ENCODE results near the gene RIN3. TPM values are rescaled to one million over a fixed set of nuclear protein-coding genes. Genes with fewer than 3 reads are reported as not detected.

The RIN3 gene
- total RNA-seq, 1 experiment from 2014 or later: 4.8 TPM

GRCh38 chr14:92557544-92557912 lies 43.9 kb downstream of the RIN3 start:
- H3K4me1 ChIP-seq (ENCODE audit: insufficient read depth, low read length): no peaks in the 10 kb centered on the region
- H3K9ac ChIP-seq (ENCODE audit: low read length): no peak overlapping the region
- TF ChIP-seq EZH2 (IDR thresholded peaks at IDR 0.05; ENCODE audit: low read length, unreplicated experiment): no peak
- no peak for TF ChIP-seq CTCF (conservative IDR thresholded peaks at IDR 0.05; ENCODE audit: low read depth, low read length)
- no peak for TF ChIP-seq EZH2phosphoT487 (IDR thresholded peaks at IDR 0.05; ENCODE audit: borderline replicate concordance, low read length)

GRCh38 chr14:92558319-92558718 lies 44.7 kb downstream of the RIN3 start:
- BruUV-seq (replicated peaks): no TSS peak
- no peaks in the 10 kb centered on the region for H4K20me1 ChIP-seq (ENCODE audit: low read length)
- intact Hi-C loops (cut with micrococcal nuclease): no loop called here
- H3K9ac ChIP-seq (ENCODE audit: low read length): no peak overlapping the region
- H3F3A ChIP-seq (ENCODE audit: low read length, unreplicated experiment): no peaks in the 10 kb centered on the region
- no peaks in the 10 kb centered on the region for H3K27me3 ChIP-seq (ENCODE audit: low read length)
- no peaks in the 10 kb centered on the region for H3K9me3 ChIP-seq (ENCODE audit: low read length)
- ChIA-PET CTCF (no interaction called here), POLR2A (ENCODE audit: unreplicated experiment) (no interaction called here)
- no peak for ATAC-seq
- no peak for DNase-seq
- H3K9me2 ChIP-seq (replicated peaks; ENCODE audit: low read length): no peaks in the 10 kb centered on the region
- no peak overlapping the region for H3K4me2 ChIP-seq (ENCODE audit: low read length)
- no peak overlapping the region for H2AFZ ChIP-seq (ENCODE audit: low read length)
- no peak overlapping the region for H3K27ac ChIP-seq (ENCODE audit: low read length)
- no peak overlapping the region for H3K4me3 ChIP-seq (ENCODE audit: low read length)
- no peaks in the 10 kb centered on the region for H3K36me3 ChIP-seq (ENCODE audit: low read depth, low read length)
- peaks cover 7% of the 10 kb centered on the region for H3K4me1 ChIP-seq (ENCODE audit: insufficient read depth, low read length)
- TF ChIP-seq EZH2phosphoT487 (IDR thresholded peaks at IDR 0.05; ENCODE audit: borderline replicate concordance, low read length) (no peak), EZH2 (IDR thresholded peaks at IDR 0.05; ENCODE audit: low read length, unreplicated experiment) (no peak), CTCF (conservative IDR thresholded peaks at IDR 0.05; ENCODE audit: low read depth, low read length) (no peak)
- H3K79me2 ChIP-seq (ENCODE audit: low read length): no peaks in the 10 kb centered on the region

More at GRCh38 chr14:92557544-92557912, 43.9 kb downstream of the RIN3 start:
- Histone ChIP-seq H4K20me1 (ENCODE audit: low read length) (no peaks in the 10 kb centered on the region), H3K9me2 (replicated peaks; ENCODE audit: low read length) (no peaks in the 10 kb centered on the region), H3K27me3 (ENCODE audit: low read length) (no peaks in the 10 kb centered on the region), H3K4me2 (ENCODE audit: low read length) (no peak overlapping the region), H3K36me3 (ENCODE audit: low read depth, low read length) (no peaks in the 10 kb centered on the region), H3F3A (ENCODE audit: low read length, unreplicated experiment) (no peaks in the 10 kb centered on the region), H2AFZ (ENCODE audit: low read length) (no peak overlapping the region), H3K79me2 (ENCODE audit: low read length) (no peaks in the 10 kb centered on the region), H3K4me3 (ENCODE audit: low read length) (no peak overlapping the region), H3K9me3 (ENCODE audit: low read length) (no peaks in the 10 kb centered on the region), H3K27ac (ENCODE audit: low read length) (no peak overlapping the region)
- no peak for DNase-seq
- POLR2A ChIA-PET (ENCODE audit: unreplicated experiment): no interaction called here
- intact Hi-C loops (cut with micrococcal nuclease): no loop called here
- BruUV-seq (replicated peaks): no TSS peak
- CTCF ChIA-PET: no interaction called here
- no peak for ATAC-seq

- no peaks in the 10 kb centered on the region for H3F3A ChIP-seq (ENCODE audit: low read length, unreplicated experiment)
- H3K27me3 ChIP-seq (ENCODE audit: low read length): no peaks in the 10 kb centered on the region
- intact Hi-C loops (cut with micrococcal nuclease): no loop called here
- no peaks in the 10 kb centered on the region for H3K9me3 ChIP-seq (ENCODE audit: low read length)
- no peaks in the 10 kb centered on the region for H3K79me2 ChIP-seq (ENCODE audit: low read length)
- ATAC-seq (no peak), DNase-seq (no peak)
- H4K20me1 ChIP-seq (ENCODE audit: low read length): no peaks in the 10 kb centered on the region
- CTCF ChIA-PET: interaction anchor here (0.5 kb wide), 1 partner anchor 12 kb away, joined by 3 read pairs; no protein-coding TSS in a partner anchor
- no peak overlapping the region for H3K9ac ChIP-seq (ENCODE audit: low read length)
- TF ChIP-seq EZH2 (IDR thresholded peaks at IDR 0.05; ENCODE audit: low read length, unreplicated experiment): no peak
- no peak for TF ChIP-seq CTCF (conservative IDR thresholded peaks at IDR 0.05; ENCODE audit: low read depth, low read length)
- TF ChIP-seq EZH2phosphoT487 (IDR thresholded peaks at IDR 0.05; ENCODE audit: borderline replicate concordance, low read length): no peak
- no peaks in the 10 kb centered on the region for H3K9me2 ChIP-seq (replicated peaks; ENCODE audit: low read length)
- no peak overlapping the region for H3K27ac ChIP-seq (ENCODE audit: low read length)
- no peak overlapping the region for H2AFZ ChIP-seq (ENCODE audit: low read length)
- H3K4me2 ChIP-seq (ENCODE audit: low read length): no peak overlapping the region
- POLR2A ChIA-PET (ENCODE audit: unreplicated experiment): no interaction called here
- no peaks in the 10 kb centered on the region for H3K36me3 ChIP-seq (ENCODE audit: low read depth, low read length)
- no TSS peak for BruUV-seq (replicated peaks)
- peaks cover 18% of the 10 kb centered on the region for H3K4me1 ChIP-seq (ENCODE audit: insufficient read depth, low read length)
- H3K4me3 ChIP-seq (ENCODE audit: low read length): no peak overlapping the region
Observed at GRCh38 chr14:92559486-92559885, 45.9 kb downstream of the RIN3 start.

Measured in PC-3 (cell line).